GM23248 (cell line): ENCODE data around the gene ADPRH.

Source experiments
- EZH2 ChIP-seq: fragments of 200-600 bp; sonication (generic); IDR thresholded peaks from 2 replicates; pipeline ENCODE4 v1.6.1; 2018; ENCODE audit warnings: antibody characterized with exemption, mild to moderate bottlenecking; ENCODE audit not compliant: insufficient read depth, poor library complexity, severe bottlenecking
- EZH2phosphoT487 ChIP-seq: fragments of 200-600 bp; sonication (generic); IDR thresholded peaks from 2 replicates; pipeline ENCODE4 v1.6.1; 2018; ENCODE audit warnings: antibody characterized with exemption, moderate library complexity, mild to moderate bottlenecking, low read depth; ENCODE audit not compliant: insufficient read depth

- TF ChIP-seq EZH2, result no peak
- no peak for TF ChIP-seq EZH2phosphoT487
Measured at GRCh38 chr3:119592861-119593260, 13.6 kb downstream of the ADPRH start.
